A204.1 (cell line): ENCODE data around the gene EHMT2.
"Not testable (repeated sequence)": the region's sequence is repeated elsewhere in the genome, so short reads cannot be mapped to it uniquely, and the experiment has no call there.

ENCODE experiments used
- FAIRE-seq: peaks from 2 replicates; lab custom pipeline; 2012; peaks lifted over from hg19 to GRCh38; lab: Jason Lieb, UNC

The EHMT2 gene

GRCh38 chr6:31897612-31898382 lies at the start of gene EHMT2:
TSS of gene EHMT2 (minus strand) at chr6:31897698. CDS start at chr6:31897677, 21 bp downstream.
- no peak for FAIRE-seq

GRCh38 chr6:31947070-31947675 lies 49.7 kb upstream of the EHMT2 start:
- FAIRE-seq, result no peak

- no peak for FAIRE-seq
These were observed 48.9 kb upstream of the EHMT2 start for GRCh38 chr6:31946370-31946885.

GRCh38 chr6:31945507-31946369 lies 48.2 kb upstream of the EHMT2 start, which contains the start of gene CFB:
TSS of gene CFB (plus strand) at chr6:31946095. CDS start at chr6:31946222, 127 bp downstream.
- FAIRE-seq, result peak; percentile 77

- FAIRE-seq, result no peak
These were observed 47.6 kb upstream of the EHMT2 start for GRCh38 chr6:31945154-31945506.

- FAIRE-seq, result no peak
These were observed 46.2 kb upstream of the EHMT2 start for GRCh38 chr6:31943742-31944141.

- FAIRE-seq, result no peak
These were observed 42.8 kb upstream of the EHMT2 start for GRCh38 chr6:31940256-31940664.

- no peak for FAIRE-seq
These were observed 38.3 kb upstream of the EHMT2 start for GRCh38 chr6:31935823-31936222.

- FAIRE-seq, result no peak
These were observed 37.5 kb upstream of the EHMT2 start for GRCh38 chr6:31935021-31935420.

- no peak for FAIRE-seq
These were observed 36.0 kb upstream of the EHMT2 start for GRCh38 chr6:31933537-31933936.

- not testable (repeated sequence) for FAIRE-seq
These were observed 34.6 kb upstream of the EHMT2 start for GRCh38 chr6:31932137-31932536.

GRCh38 chr6:31930962-31931361 lies 33.5 kb upstream of the EHMT2 start:
- FAIRE-seq, result no peak

GRCh38 chr6:31928672-31928939 lies 31.1 kb upstream of the EHMT2 start:
- FAIRE-seq, result no peak

- no peak for FAIRE-seq
These were observed 30.6 kb upstream of the EHMT2 start for GRCh38 chr6:31927863-31928671.

- no peak for FAIRE-seq
These were observed 29.9 kb upstream of the EHMT2 start, which contains the start of gene C2 for GRCh38 chr6:31927242-31927862. TSS of gene C2 (plus strand) at chr6:31927717. CDS start at chr6:31927753, 36 bp downstream.

GRCh38 chr6:31922942-31923341 lies 25.4 kb upstream of the EHMT2 start:
- no peak for FAIRE-seq

GRCh38 chr6:31920811-31921210 lies 23.3 kb upstream of the EHMT2 start:
- no peak for FAIRE-seq

GRCh38 chr6:31919624-31920303 lies 22.3 kb upstream of the EHMT2 start:
- no peak for FAIRE-seq

- FAIRE-seq, result no peak
These were observed 20.7 kb upstream of the EHMT2 start for GRCh38 chr6:31918069-31918720.

GRCh38 chr6:31915756-31916155 lies 18.3 kb upstream of the EHMT2 start:
- FAIRE-seq, result no peak
